OCI-LY3 (cell line): ENCODE results near the gene NTN5.

ENCODE experiments used
- EZH2phosphoT487 ChIP-seq: fragments of 200-600 bp; shearing (Covaris generic); IDR thresholded peaks from 2 replicates; pipeline ENCODE4 v1.6.1; 2018; ENCODE audit warnings: antibody characterized with exemption, mixed run types, low read depth
- TF ChIP-seq, protein P1 (sequence below): fragments of 200-600, 300-600 bp; sonication (generic); IDR thresholded peaks from 2 replicates; pipeline ENCODE4 v1.5.1; 2014; ENCODE audit warnings: antibody characterized with exemption, low read length, low read depth

DNA sequence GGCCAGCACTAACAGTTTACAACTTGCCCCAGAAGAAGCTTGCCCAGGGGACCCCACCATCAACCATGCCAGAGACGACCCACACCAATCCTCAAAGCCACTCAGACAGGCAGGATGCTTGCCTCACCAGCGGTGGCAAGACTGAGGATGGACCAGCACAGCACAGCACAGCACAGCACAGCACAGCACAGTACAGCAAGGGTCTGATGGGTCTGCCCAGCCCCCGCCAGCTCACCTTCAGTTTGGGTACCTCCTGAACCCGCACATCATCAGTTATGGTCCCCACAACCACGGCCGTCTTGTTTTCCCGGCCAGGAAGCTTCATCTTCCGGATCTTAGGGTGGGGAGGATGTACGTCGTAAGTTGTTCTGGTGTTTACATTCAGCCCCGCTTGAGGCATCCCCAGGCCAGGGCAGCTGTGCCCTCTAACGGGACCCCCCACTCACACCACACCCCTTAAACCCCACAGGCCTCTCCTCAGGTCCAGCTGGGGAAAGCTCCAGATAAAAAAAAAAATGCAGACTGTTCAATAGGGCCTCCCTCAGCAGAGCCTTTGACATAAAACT lies 56.2 kb downstream of the NTN5 start:
- TF ChIP-seq, protein P1, sequence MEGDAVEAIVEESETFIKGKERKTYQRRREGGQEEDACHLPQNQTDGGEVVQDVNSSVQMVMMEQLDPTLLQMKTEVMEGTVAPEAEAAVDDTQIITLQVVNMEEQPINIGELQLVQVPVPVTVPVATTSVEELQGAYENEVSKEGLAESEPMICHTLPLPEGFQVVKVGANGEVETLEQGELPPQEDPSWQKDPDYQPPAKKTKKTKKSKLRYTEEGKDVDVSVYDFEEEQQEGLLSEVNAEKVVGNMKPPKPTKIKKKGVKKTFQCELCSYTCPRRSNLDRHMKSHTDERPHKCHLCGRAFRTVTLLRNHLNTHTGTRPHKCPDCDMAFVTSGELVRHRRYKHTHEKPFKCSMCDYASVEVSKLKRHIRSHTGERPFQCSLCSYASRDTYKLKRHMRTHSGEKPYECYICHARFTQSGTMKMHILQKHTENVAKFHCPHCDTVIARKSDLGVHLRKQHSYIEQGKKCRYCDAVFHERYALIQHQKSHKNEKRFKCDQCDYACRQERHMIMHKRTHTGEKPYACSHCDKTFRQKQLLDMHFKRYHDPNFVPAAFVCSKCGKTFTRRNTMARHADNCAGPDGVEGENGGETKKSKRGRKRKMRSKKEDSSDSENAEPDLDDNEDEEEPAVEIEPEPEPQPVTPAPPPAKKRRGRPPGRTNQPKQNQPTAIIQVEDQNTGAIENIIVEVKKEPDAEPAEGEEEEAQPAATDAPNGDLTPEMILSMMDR: no peak
- TF ChIP-seq EZH2phosphoT487: no peak
